ENCODE measurements around the gene C9orf40.

GRCh38 chr9:74973714-74974113 lies 21.0 kb upstream of the C9orf40 start:
- TF ChIP-seq CTCF (conservative IDR thresholded peaks at IDR 0.05 in 1 of 2, IDR thresholded peaks at IDR 0.05 in 1 of 2; ENCODE audit: low read depth in 1 of 2, low read length in 2 of 2) = no peak
- TF ChIP-seq EZH2 (IDR thresholded peaks at IDR 0.05; ENCODE audit: low read length, missing control alignments) = no peak

Measured in fibroblast of lung (primary cell).